Transverse colon (tissue), 4 donors: Measurements from ENCODE around the gene XYLT2.

Experiments
- EP300 ChIP-seq: sonication (generic); formaldehyde crosslinking; IDR thresholded peaks from one replicate; pipeline ENCODE4 v1.6.1; 2017; ENCODE audit warnings: antibody characterized with exemption, low read depth
- POLR2A ChIP-seq: fragments of 450-650 bp; IDR thresholded peaks from one replicate; pipeline ENCODE4 v1.6.1; 2016; ENCODE audit warnings: antibody characterized with exemption, mild to moderate bottlenecking, moderate library complexity
- POLR2AphosphoS5 ChIP-seq, 3 donors: sonication (generic); formaldehyde crosslinking; IDR thresholded peaks; one replicate each; pipeline ENCODE4 v1.6.1; 2016; ENCODE audit warnings: antibody characterized with exemption in 3 of 3
- TF ChIP-seq, protein P1 (sequence below), 5 experiments: fragments of 200-600 bp in 3 of 5; fragments of 450-650 bp in 2 of 5; sonication (generic) in 3 of 5; IDR thresholded peaks; 1 replicate in 2 of 5; 2 replicates in 3 of 5; pipeline ENCODE4 v1.5.1; 2016 to 2017; ENCODE audit warnings: antibody characterized with exemption in 5 of 5, inconsistent platforms in 3 of 5, mild to moderate bottlenecking in 2 of 5, moderate library complexity in 1 of 5

GRCh38 chr17:50388728-50389127 is 42.8 kb downstream of the XYLT2 start:
- TF ChIP-seq, protein P1, sequence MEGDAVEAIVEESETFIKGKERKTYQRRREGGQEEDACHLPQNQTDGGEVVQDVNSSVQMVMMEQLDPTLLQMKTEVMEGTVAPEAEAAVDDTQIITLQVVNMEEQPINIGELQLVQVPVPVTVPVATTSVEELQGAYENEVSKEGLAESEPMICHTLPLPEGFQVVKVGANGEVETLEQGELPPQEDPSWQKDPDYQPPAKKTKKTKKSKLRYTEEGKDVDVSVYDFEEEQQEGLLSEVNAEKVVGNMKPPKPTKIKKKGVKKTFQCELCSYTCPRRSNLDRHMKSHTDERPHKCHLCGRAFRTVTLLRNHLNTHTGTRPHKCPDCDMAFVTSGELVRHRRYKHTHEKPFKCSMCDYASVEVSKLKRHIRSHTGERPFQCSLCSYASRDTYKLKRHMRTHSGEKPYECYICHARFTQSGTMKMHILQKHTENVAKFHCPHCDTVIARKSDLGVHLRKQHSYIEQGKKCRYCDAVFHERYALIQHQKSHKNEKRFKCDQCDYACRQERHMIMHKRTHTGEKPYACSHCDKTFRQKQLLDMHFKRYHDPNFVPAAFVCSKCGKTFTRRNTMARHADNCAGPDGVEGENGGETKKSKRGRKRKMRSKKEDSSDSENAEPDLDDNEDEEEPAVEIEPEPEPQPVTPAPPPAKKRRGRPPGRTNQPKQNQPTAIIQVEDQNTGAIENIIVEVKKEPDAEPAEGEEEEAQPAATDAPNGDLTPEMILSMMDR (IDR thresholded peaks at IDR 0.05) = no peak
- no peak for TF ChIP-seq POLR2A
- TF ChIP-seq EP300 = no peak
- no peak for TF ChIP-seq POLR2AphosphoS5 (IDR thresholded peaks at IDR 0.05)
